Neural cell (in vitro differentiated cells): Measurements from ENCODE around the gene DYNC1I2. TPM values are rescaled to one million over a fixed set of nuclear protein-coding genes. Genes with fewer than 3 reads are reported as not detected.

Source experiments
- H2AFZ ChIP-seq: fragments of 200-600, 300-800 bp; sonication (generic), shearing (Covaris generic); 2 replicates; pipeline ENCODE4 v1.6.0; 2014; ENCODE audit warnings: low read depth, mild to moderate bottlenecking, antibody characterized with exemption, low read length, moderate library complexity
- H3F3A ChIP-seq: fragments of 200-600 bp; shearing (Covaris generic); 2 replicates; pipeline ENCODE4 v1.6.1; 2016; ENCODE audit warnings: mild to moderate bottlenecking, moderate library complexity, mixed read lengths, antibody characterized with exemption, low read length; ENCODE audit not compliant: insufficient read depth, poor library complexity, severe bottlenecking
- H3K27ac ChIP-seq: fragments of 200-600, 300-800 bp; sonication (generic), shearing (Covaris generic); 2 replicates; pipeline ENCODE4 v1.5.1; 2014; ENCODE audit warnings: mild to moderate bottlenecking, low read length, moderate library complexity
- H3K27me3 ChIP-seq: fragments of 300-800, 200-600 bp; sonication (generic), shearing (Covaris generic); 2 replicates; pipeline ENCODE4 v1.6.0; 2014; ENCODE audit warnings: mild to moderate bottlenecking, low read depth, low read length, moderate library complexity; ENCODE audit not compliant: insufficient read depth
- H3K36me3 ChIP-seq: fragments of 300-800, 200-600 bp; sonication (generic), shearing (Covaris generic); 2 replicates; pipeline ENCODE4 v1.5.1; 2014; ENCODE audit warnings: mild to moderate bottlenecking, antibody characterized with exemption, low read length, moderate library complexity; ENCODE audit not compliant: insufficient read depth
- H3K4me2 ChIP-seq: fragments of 300-800, 200-600 bp; sonication (generic), shearing (Covaris generic); 2 replicates; pipeline ENCODE4 v1.6.0; 2014; ENCODE audit warnings: mild to moderate bottlenecking, low read length
- H3K4me3 ChIP-seq: fragments of 300-800, 200-600 bp; sonication (generic), shearing (Covaris generic); 2 replicates; pipeline ENCODE4 v1.5.1; 2014; ENCODE audit warnings: mild to moderate bottlenecking, low read length, moderate library complexity
- H3K79me2 ChIP-seq: fragments of 200-600 bp; shearing (Covaris generic); replicated peaks from 2 replicates; pipeline ENCODE4 v1.6.0; 2014; ENCODE audit warnings: mild to moderate bottlenecking, low read length, moderate library complexity; ENCODE audit not compliant: insufficient read depth
- H3K9ac ChIP-seq: fragments of 300-800, 200-600 bp; sonication (generic), shearing (Covaris generic); 2 replicates; pipeline ENCODE4 v1.6.1; 2016; ENCODE audit warnings: mild to moderate bottlenecking, low read length, mixed read lengths
- H3K9me2 ChIP-seq: fragments of 200-600 bp; shearing (Covaris generic); 2 replicates; pipeline ENCODE4 v1.6.1; 2016; ENCODE audit warnings: mild to moderate bottlenecking, low read length, mixed read lengths; ENCODE audit not compliant: insufficient read depth
- H3K9me3 ChIP-seq: fragments of 200-600, 300-800 bp; sonication (generic), shearing (Covaris generic); 2 replicates; pipeline ENCODE4 v1.6.1; 2016; ENCODE audit warnings: mild to moderate bottlenecking, mixed run types, low read length, moderate library complexity, mixed read lengths
- H4K20me1 ChIP-seq: fragments of 200-600 bp; shearing (Covaris generic); 2 replicates; pipeline ENCODE4 v1.6.1; 2016; ENCODE audit warnings: mild to moderate bottlenecking, mixed run types; ENCODE audit not compliant: insufficient read depth
- CTCF ChIP-seq: fragments of 450-650 bp; IDR thresholded peaks from 2 replicates; pipeline ENCODE4 v1.5.1; 2014; ENCODE audit warnings: antibody characterized with exemption, mild to moderate bottlenecking, moderate library complexity; ENCODE audit not compliant: poor library complexity, severe bottlenecking
- EZH2 ChIP-seq: fragments of 200-600, 300-800 bp; shearing (Covaris generic), sonication (generic); IDR thresholded peaks from 2 replicates; pipeline ENCODE4 v1.6.1; 2014; ENCODE audit warnings: antibody characterized with exemption, low read length, borderline replicate concordance, mild to moderate bottlenecking; ENCODE audit not compliant: insufficient read depth, poor library complexity, severe bottlenecking
- MXI1 ChIP-seq: fragments of 450-650 bp; conservative IDR thresholded peaks from 2 replicates; pipeline ENCODE4 v1.6.1; 2014; ENCODE audit warnings: antibody characterized with exemption, mild to moderate bottlenecking; ENCODE audit not compliant: poor library complexity, severe bottlenecking
- RAD21 ChIP-seq: fragments of 450-650 bp; conservative IDR thresholded peaks from 2 replicates; pipeline ENCODE4 v1.6.1; 2014; ENCODE audit warnings: antibody characterized with exemption, mild to moderate bottlenecking, moderate library complexity
- REST ChIP-seq: IDR thresholded peaks from 2 replicates; pipeline ENCODE4 v1.6.1; 2012; ENCODE audit warnings: borderline replicate concordance
- SMC3 ChIP-seq: fragments of 450-650 bp; conservative IDR thresholded peaks from 2 replicates; pipeline ENCODE4 v1.6.1; 2014; ENCODE audit warnings: antibody characterized with exemption, mild to moderate bottlenecking, moderate library complexity; ENCODE audit not compliant: poor library complexity
- TAF1 ChIP-seq: IDR thresholded peaks from 2 replicates; pipeline ENCODE4 v1.6.1; 2012; ENCODE audit warnings: low read depth
- polyA plus RNA-seq: library from polyadenylated mRNA; depleted of rRNA; stranded (reverse); fragments of >200 nt; gene quantifications from 2 replicates; pipeline ENCODE4 v1.2.3, GENCODE V29; 2014

Gene DYNC1I2
- polyA plus RNA-seq, 1 donor from 2014 or later, result 561 TPM

- H3K9me3 ChIP-seq, result no peaks in the 10 kb centered on the region
- TF ChIP-seq MXI1, result no peak
- TF ChIP-seq SMC3, result no peak
- TF ChIP-seq CTCF, result no peak
- TF ChIP-seq RAD21, result no peak
- no peaks in the 10 kb centered on the region for H3K9me2 ChIP-seq
- no peak overlapping the region for H3K4me2 ChIP-seq
- no peak overlapping the region for H3K27ac ChIP-seq
- no peak overlapping the region for H3K4me3 ChIP-seq
- no peak overlapping the region for H2AFZ ChIP-seq
- H3F3A ChIP-seq, result no peaks in the 10 kb centered on the region
- H3K79me2 ChIP-seq, result no peaks in the 10 kb centered on the region
- no peaks in the 10 kb centered on the region for H3K27me3 ChIP-seq
- no peaks in the 10 kb centered on the region for H4K20me1 ChIP-seq
- no peak overlapping the region for H3K9ac ChIP-seq
- peaks cover 22% of the 10 kb centered on the region for H3K36me3 ChIP-seq
Measured at GRCh38 chr2:171789956-171790355, 102.7 kb downstream of the DYNC1I2 start.

- Histone ChIP-seq H4K20me1 (no peaks in the 10 kb centered on the region), H3K27ac (no peak overlapping the region)
Measured at GRCh38 chr2:171791361-171791760, 104.1 kb downstream of the DYNC1I2 start.

More at GRCh38 chr2:171791361-171791760, 104.1 kb downstream of the DYNC1I2 start:
- H3K9me3 ChIP-seq, result no peaks in the 10 kb centered on the region
- H3F3A ChIP-seq, result no peaks in the 10 kb centered on the region
- H3K4me2 ChIP-seq, result no peak overlapping the region
- no peak overlapping the region for H3K4me3 ChIP-seq
- no peaks in the 10 kb centered on the region for H3K9me2 ChIP-seq
- peaks cover 13% of the 10 kb centered on the region for H3K36me3 ChIP-seq
- H3K27me3 ChIP-seq, result no peaks in the 10 kb centered on the region
- TF ChIP-seq SMC3 (no peak), REST (no peak), EZH2 (no peak), RAD21 (no peak), TAF1 (no peak), CTCF (no peak)
- H3K79me2 ChIP-seq, result no peaks in the 10 kb centered on the region
- no peak overlapping the region for H3K9ac ChIP-seq
- H2AFZ ChIP-seq, result no peak overlapping the region
